ENCODE results near the gene CCDC57. TPM values are rescaled to one million over a fixed set of nuclear protein-coding genes. Genes with fewer than 3 reads are reported as not detected.

The CCDC57 gene
- polyA plus RNA-seq, 3 donors, result 17.1 to 43.8 (median 20.1) TPM

- H3K27ac Mint-ChIP-seq, result peak overlapping the region in 4 of 7 donors; percentile 18 to 70 (median 44)
- Histone ChIP-seq H3K36me3 (replicated peaks in 1 of 2; ENCODE audit: control insufficient read depth in 1 of 2, insufficient read depth in 2 of 2, low read length in 2 of 2) (peaks cover 33 to 49% of the 10 kb centered on the region in 2 donors), H3K27me3 (ENCODE audit: control insufficient read depth in 2 of 2, insufficient read depth in 2 of 2, low read length in 2 of 2) (no peaks in the 10 kb centered on the region), H4K20me1 (ENCODE audit: insufficient read depth, low read length) (peaks cover 100% of the 10 kb centered on the region), H3K27ac (ENCODE audit: low read depth in 1 of 2, low read length in 2 of 2) (no peak overlapping the region), H3K4me2 (replicated peaks; ENCODE audit: extremely low read depth, low read length, poor library complexity, severe bottlenecking) (peak overlapping the region; percentile 45), H3K9me3 (replicated peaks in 1 of 2; ENCODE audit: control insufficient read depth in 1 of 2, insufficient read depth in 1 of 2, low read length in 2 of 2) (no peaks in the 10 kb centered on the region), H2AFZ (ENCODE audit: insufficient read depth, low read depth, low read length, poor library complexity, severe bottlenecking) (no peak overlapping the region), H3K79me2 (ENCODE audit: insufficient read depth, low read length) (peaks cover 98% of the 10 kb centered on the region), H3K4me3 (replicated peaks in 1 of 3; ENCODE audit: low read depth in 2 of 3, low read length in 3 of 3) (peak overlapping the region in 1 of 3 experiments; percentile 35), H3K9ac (ENCODE audit: insufficient read depth, low read length, poor library complexity, severe bottlenecking) (peak overlapping the region; percentile 12), H3K4me1 (ENCODE audit: control insufficient read depth in 1 of 2, insufficient read depth in 2 of 2, low read length in 2 of 2) (peaks cover 87 to 97% of the 10 kb centered on the region in 2 donors)
- H3K27me3 Mint-ChIP-seq (ENCODE audit: low read depth in 3 of 3), result no peaks in the 10 kb centered on the region
- WGBS (ENCODE audit: insufficient coverage), result 84% methylated on average over 26 of the region's 26 CpGs
- no peak for DNase-seq
- peaks cover 15 to 50% of the 10 kb centered on the region in 2 donors for H3K36me3 Mint-ChIP-seq
- H3K9me3 Mint-ChIP-seq, result no peaks in the 10 kb centered on the region
- no peak for TF ChIP-seq CTCF (IDR thresholded peaks at IDR 0.05)
- intact Hi-C loops (cut with micrococcal nuclease), result loop anchor here (10.0 kb wide), 2 partner anchors 60 to 200 kb away; partner anchors contain the start of genes DCXR (in 1 of the 2) and RAC3 (in 1 of the 2)
- H3K4me1 Mint-ChIP-seq, result peaks cover 64% of the 10 kb centered on the region
- H3K4me3 Mint-ChIP-seq, result no peak overlapping the region
Observed at GRCh38 chr17:82234211-82235055, 21.8 kb upstream of the CCDC57 start.

- H3K27me3 Mint-ChIP-seq (ENCODE audit: low read depth in 3 of 3), result no peaks in the 10 kb centered on the region
- H4K20me1 ChIP-seq (ENCODE audit: insufficient read depth, low read length), result peaks cover 92% of the 10 kb centered on the region
- no peak for TF ChIP-seq CTCF (IDR thresholded peaks at IDR 0.05)
- no peak overlapping the region for H2AFZ ChIP-seq (ENCODE audit: insufficient read depth, low read depth, low read length, poor library complexity, severe bottlenecking)
- intact Hi-C loops (cut with micrococcal nuclease), result loop anchor here (10.0 kb wide), 2 partner anchors 62 to 198 kb away; partner anchors contain the start of genes DCXR (in 1 of the 2) and RAC3 (in 1 of the 2)
- DNase-seq, result no peak
- peak overlapping the region in 4 of 7 donors; percentile 3 to 76 (median 20) for H3K27ac Mint-ChIP-seq
- 75% methylated on average over 5 of the region's 21 CpGs for WGBS (ENCODE audit: insufficient coverage)
- no peaks in the 10 kb centered on the region for H3K9me3 ChIP-seq (replicated peaks in 1 of 2; ENCODE audit: control insufficient read depth in 1 of 2, insufficient read depth in 1 of 2, low read length in 2 of 2)
- H3K27ac ChIP-seq (ENCODE audit: low read depth in 1 of 2, low read length in 2 of 2), result no peak overlapping the region
- H3K4me3 Mint-ChIP-seq, result peak overlapping the region in 1 of 2 donors; percentile 57
- H3K4me3 ChIP-seq (replicated peaks in 1 of 3; ENCODE audit: low read depth in 2 of 3, low read length in 3 of 3), result peak overlapping the region in 1 of 3 experiments; percentile 15
- H3K9me3 Mint-ChIP-seq, result no peaks in the 10 kb centered on the region
- peaks cover 98% of the 10 kb centered on the region for H3K79me2 ChIP-seq (ENCODE audit: insufficient read depth, low read length)
- H3K4me2 ChIP-seq (replicated peaks; ENCODE audit: extremely low read depth, low read length, poor library complexity, severe bottlenecking), result peak overlapping the region; percentile 20
- peaks cover 31 to 47% of the 10 kb centered on the region in 2 donors for H3K36me3 ChIP-seq (replicated peaks in 1 of 2; ENCODE audit: control insufficient read depth in 1 of 2, insufficient read depth in 2 of 2, low read length in 2 of 2)
- peaks cover 51% of the 10 kb centered on the region for H3K4me1 Mint-ChIP-seq
- H3K36me3 Mint-ChIP-seq, result peaks cover 10 to 42% of the 10 kb centered on the region in 2 donors
- H3K27me3 ChIP-seq (ENCODE audit: control insufficient read depth in 2 of 2, insufficient read depth in 2 of 2, low read length in 2 of 2), result no peaks in the 10 kb centered on the region
- H3K9ac ChIP-seq (ENCODE audit: insufficient read depth, low read length, poor library complexity, severe bottlenecking), result no peak overlapping the region
- peaks cover 75 to 87% of the 10 kb centered on the region in 2 donors for H3K4me1 ChIP-seq (ENCODE audit: control insufficient read depth in 1 of 2, insufficient read depth in 2 of 2, low read length in 2 of 2)
Observed at GRCh38 chr17:82232876-82233785, 20.5 kb upstream of the CCDC57 start.

Data from CD14-positive monocyte (primary cell).